IMR-90 (cell line): Measurements from ENCODE around the gene RHOF.

Source experiments
- CEBPB ChIP-seq: IDR thresholded peaks from 2 replicates; pipeline ENCODE4 v1.6.1; 2012; ENCODE audit warnings: low read depth, low read length, improper control_type of control experiment
- CHD1 ChIP-seq: IDR thresholded peaks from 2 replicates; pipeline ENCODE4 v1.6.1; 2012; ENCODE audit warnings: low read depth, low read length, improper control_type of control experiment
- MAFK ChIP-seq: IDR thresholded peaks from 2 replicates; pipeline ENCODE4 v1.6.1; 2012; ENCODE audit warnings: low read depth, low read length, improper control_type of control experiment
- MXI1 ChIP-seq: IDR thresholded peaks from 2 replicates; pipeline ENCODE4 v1.6.1; 2012; ENCODE audit warnings: low read depth, mild to moderate bottlenecking, low read length, moderate library complexity, borderline replicate concordance
- POLR2A ChIP-seq: IDR thresholded peaks from 2 replicates; pipeline ENCODE4 v1.6.1; 2012; ENCODE audit warnings: mild to moderate bottlenecking, low read depth, low read length
- RCOR1 ChIP-seq: IDR thresholded peaks from 2 replicates; pipeline ENCODE4 v1.6.1; 2012; ENCODE audit warnings: mild to moderate bottlenecking, low read length, improper control_type of control experiment; ENCODE audit not compliant: insufficient replicate concordance
- RFX5 ChIP-seq: IDR thresholded peaks from 2 replicates; pipeline ENCODE4 v1.8.0; 2012; ENCODE audit warnings: low read depth, mild to moderate bottlenecking, low read length, moderate library complexity
- SMC3 ChIP-seq: fragments of 150-350 bp; IDR thresholded peaks from 2 replicates; pipeline ENCODE4 v1.6.1; 2016; ENCODE audit warnings: low read depth, mild to moderate bottlenecking, antibody characterized with exemption, low read length, moderate library complexity
- TF ChIP-seq, protein P1 (sequence below): conservative IDR thresholded peaks from 2 replicates; pipeline ENCODE4 v1.5.1; 2012; ENCODE audit warnings: mild to moderate bottlenecking, low read depth, low read length, improper control_type of control experiment
- TF ChIP-seq, protein P2 (sequence below): fragments of 150-350 bp; IDR thresholded peaks from 2 replicates; pipeline ENCODE4 v1.6.1; 2017; ENCODE audit warnings: mild to moderate bottlenecking, antibody characterized with exemption, low read length, low read depth

DNA sequence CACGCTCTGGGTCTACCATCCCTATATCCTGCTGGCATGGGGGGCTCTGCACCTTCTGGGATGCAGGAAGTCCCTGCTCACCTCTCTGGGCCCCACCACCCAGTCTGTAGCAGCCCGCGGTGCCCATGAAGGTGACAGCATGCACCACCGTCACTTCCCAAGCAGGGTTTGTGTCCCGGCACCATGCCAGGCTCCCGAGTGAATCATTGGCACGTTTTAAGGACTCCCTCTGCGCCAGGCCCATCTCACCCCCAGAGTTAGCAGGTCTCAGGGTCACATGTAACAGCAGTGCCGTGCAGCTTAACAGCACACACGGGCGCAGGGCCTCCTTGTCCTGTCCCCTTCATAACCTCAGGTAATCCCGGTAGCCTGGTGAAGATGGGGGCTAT, 30.2 kb upstream of the RHOF start:
- TF ChIP-seq, protein P1, sequence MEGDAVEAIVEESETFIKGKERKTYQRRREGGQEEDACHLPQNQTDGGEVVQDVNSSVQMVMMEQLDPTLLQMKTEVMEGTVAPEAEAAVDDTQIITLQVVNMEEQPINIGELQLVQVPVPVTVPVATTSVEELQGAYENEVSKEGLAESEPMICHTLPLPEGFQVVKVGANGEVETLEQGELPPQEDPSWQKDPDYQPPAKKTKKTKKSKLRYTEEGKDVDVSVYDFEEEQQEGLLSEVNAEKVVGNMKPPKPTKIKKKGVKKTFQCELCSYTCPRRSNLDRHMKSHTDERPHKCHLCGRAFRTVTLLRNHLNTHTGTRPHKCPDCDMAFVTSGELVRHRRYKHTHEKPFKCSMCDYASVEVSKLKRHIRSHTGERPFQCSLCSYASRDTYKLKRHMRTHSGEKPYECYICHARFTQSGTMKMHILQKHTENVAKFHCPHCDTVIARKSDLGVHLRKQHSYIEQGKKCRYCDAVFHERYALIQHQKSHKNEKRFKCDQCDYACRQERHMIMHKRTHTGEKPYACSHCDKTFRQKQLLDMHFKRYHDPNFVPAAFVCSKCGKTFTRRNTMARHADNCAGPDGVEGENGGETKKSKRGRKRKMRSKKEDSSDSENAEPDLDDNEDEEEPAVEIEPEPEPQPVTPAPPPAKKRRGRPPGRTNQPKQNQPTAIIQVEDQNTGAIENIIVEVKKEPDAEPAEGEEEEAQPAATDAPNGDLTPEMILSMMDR = no peak
- no peak for TF ChIP-seq RCOR1
- no peak for TF ChIP-seq POLR2A
- no peak for TF ChIP-seq RFX5
- TF ChIP-seq, protein P2, sequence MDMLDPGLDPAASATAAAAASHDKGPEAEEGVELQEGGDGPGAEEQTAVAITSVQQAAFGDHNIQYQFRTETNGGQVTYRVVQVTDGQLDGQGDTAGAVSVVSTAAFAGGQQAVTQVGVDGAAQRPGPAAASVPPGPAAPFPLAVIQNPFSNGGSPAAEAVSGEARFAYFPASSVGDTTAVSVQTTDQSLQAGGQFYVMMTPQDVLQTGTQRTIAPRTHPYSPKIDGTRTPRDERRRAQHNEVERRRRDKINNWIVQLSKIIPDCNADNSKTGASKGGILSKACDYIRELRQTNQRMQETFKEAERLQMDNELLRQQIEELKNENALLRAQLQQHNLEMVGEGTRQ = no peak
- no peak for TF ChIP-seq MXI1
- no peak for TF ChIP-seq CEBPB
- no peak for TF ChIP-seq MAFK
- TF ChIP-seq CHD1 = no peak
- TF ChIP-seq SMC3 = no peak
